Mucosa of rectum (tissue), 2 donors: ENCODE measurements around the gene NACA2.
"Not testable (repeated sequence)": the region's sequence is repeated elsewhere in the genome, so short reads cannot be mapped to it uniquely, and the experiment has no call there.

Source experiments
- H3K27ac ChIP-seq, 2 donors: one replicate each; pipeline ENCODE4 v1.7.0; 2013; ENCODE audit warnings: inconsistent platforms in 2 of 2, low read depth in 2 of 2, low read length in 2 of 2
- H3K27me3 ChIP-seq, 2 donors: one replicate each; pipeline ENCODE4 v1.7.0; 2013; ENCODE audit warnings: low read length in 2 of 2; ENCODE audit not compliant: control insufficient read depth in 2 of 2, insufficient read depth in 2 of 2
- H3K36me3 ChIP-seq, 2 donors: one replicate each; pipeline ENCODE4 v1.7.0; 2013; ENCODE audit warnings: low read length in 2 of 2; ENCODE audit not compliant: control insufficient read depth in 2 of 2, insufficient read depth in 2 of 2
- H3K4me1 ChIP-seq, 2 donors: one replicate each; pipeline ENCODE4 v1.7.0; 2013; ENCODE audit warnings: low read length in 2 of 2, mild to moderate bottlenecking in 1 of 2; ENCODE audit not compliant: control insufficient read depth in 2 of 2, insufficient read depth in 2 of 2
- H3K4me3 ChIP-seq, 2 donors: one replicate each; pipeline ENCODE4 v1.7.0; 2013; ENCODE audit warnings: low read length in 2 of 2
- H3K9ac ChIP-seq, 2 donors: one replicate each; pipeline ENCODE4 v1.7.0; 2013; ENCODE audit warnings: low read length in 2 of 2, low read depth in 1 of 2, mild to moderate bottlenecking in 1 of 2
- H3K9me3 ChIP-seq, 2 donors: one replicate each; pipeline ENCODE4 v1.7.0; 2013; ENCODE audit warnings: low read length in 2 of 2; ENCODE audit not compliant: control insufficient read depth in 2 of 2
- donor health status: healthy.
- donor health status: Normal muscosa, but diverticular disease.

The NACA2 gene

DNA sequence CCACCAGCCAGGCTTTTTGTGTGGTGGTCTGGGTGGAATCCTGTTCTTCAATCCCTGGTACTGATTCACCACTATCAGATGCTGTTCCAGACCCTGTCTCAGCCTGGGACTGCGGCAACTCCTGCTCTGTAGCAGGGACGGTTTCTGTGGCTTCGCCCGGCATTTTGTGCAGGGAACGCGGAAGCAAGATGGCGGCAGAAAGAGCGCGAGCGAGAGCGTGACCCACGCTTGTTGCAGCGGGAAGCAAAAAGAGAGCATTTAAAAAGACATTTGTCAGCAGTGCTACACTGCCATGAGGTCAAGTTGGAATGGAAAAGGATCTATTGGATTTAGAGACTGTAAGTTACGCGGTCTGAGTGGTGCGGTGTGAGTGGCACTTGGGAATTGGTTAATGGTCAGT lies at the start of gene NACA2:
Gene NACA2, minus strand, starts transcription at position 202 of the 400 bp plus-strand sequence. Its CDS starts 39 bp downstream, at position 163.
- no peak within 1 kb of the TSS for H3K9ac ChIP-seq
- no peak within 1 kb of the TSS for H3K4me3 ChIP-seq
- H3K27ac ChIP-seq = no peak within 1 kb of the TSS
- H3K27me3 ChIP-seq = peaks cover 3 to 4% of the 10 kb centered on the region in 2 donors
- no peaks in the 10 kb centered on the region for H3K4me1 ChIP-seq
- no peaks in the 10 kb centered on the region for H3K9me3 ChIP-seq
- no peaks in the 10 kb centered on the region for H3K36me3 ChIP-seq

DNA sequence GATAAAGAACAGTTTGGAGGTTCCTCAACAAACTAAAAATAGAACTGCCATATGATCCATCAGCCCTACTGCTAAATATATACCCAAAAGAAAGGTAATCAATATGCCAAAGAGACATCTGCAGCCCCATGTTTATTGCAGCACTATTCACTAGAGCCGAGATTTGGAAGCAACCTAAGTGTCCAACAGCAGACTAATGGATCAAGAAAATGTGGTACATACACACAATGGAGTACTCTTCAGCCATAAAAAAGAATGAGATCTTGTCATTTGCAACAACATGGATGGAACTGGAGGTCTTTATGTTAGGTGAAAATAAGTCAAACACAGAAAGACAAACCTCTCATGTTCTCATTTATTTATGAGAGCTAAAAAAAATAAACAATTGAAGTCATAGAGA lies 48.8 kb upstream of the NACA2 start:
- Histone ChIP-seq H3K27ac (no peak overlapping the region), H3K36me3 (no peaks in the 10 kb centered on the region), H3K27me3 (no peaks in the 10 kb centered on the region), H3K9me3 (no peaks in the 10 kb centered on the region), H3K4me1 (no peaks in the 10 kb centered on the region), H3K4me3 (no peak overlapping the region), H3K9ac (no peak overlapping the region)

DNA sequence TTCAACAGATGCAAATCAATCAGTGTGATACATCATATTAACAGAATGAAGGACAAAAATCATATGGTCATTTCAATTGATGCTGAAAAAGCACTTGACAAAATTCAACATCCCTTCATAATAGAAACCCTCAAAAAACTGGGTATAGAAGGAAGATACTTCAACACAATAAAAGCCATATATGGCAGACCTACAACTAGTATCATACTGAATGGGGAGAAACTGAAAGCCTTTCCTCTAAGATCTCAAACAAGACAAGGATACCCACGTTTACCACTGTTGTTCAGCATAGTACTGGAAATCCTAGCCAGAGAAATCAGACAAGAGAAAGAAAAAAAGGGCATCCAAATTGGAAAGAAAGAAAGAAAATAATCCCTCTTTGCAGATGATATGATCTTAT lies 47.1 kb upstream of the NACA2 start:
- Histone ChIP-seq H3K4me3 (no peak overlapping the region), H3K9me3 (no peaks in the 10 kb centered on the region), H3K27me3 (no peaks in the 10 kb centered on the region), H3K36me3 (no peaks in the 10 kb centered on the region), H3K4me1 (no peaks in the 10 kb centered on the region), H3K9ac (no peak overlapping the region), H3K27ac (no peak overlapping the region)

DNA sequence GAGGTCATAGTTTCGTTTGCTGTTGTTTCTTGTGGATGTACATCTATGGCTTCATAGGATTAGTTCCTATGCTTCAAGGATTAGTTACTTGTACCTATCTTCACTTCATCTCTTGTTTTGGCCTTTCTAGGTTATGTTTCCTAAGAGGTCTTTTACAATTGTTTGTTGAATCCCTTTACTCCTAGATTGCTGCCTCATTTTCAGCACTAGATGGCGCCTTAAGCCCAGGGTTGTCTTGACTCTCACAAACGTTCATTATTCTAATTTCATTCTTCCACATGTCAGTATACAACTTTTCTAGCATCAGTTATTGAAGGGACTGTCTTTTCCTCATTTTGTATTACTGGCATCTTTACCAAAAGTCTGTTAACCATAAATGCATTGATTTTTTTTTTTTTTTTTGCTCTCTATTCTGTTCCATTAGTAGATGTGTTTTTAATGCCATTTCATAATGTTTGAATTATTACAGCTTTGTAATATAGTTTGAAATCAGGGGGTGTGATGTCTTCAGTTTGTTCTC lies 45.0 kb upstream of the NACA2 start:
- H3K27me3 ChIP-seq = peaks cover 0 to 1% of the 10 kb centered on the region in 2 donors
- H3K4me3 ChIP-seq = no peak overlapping the region
- no peaks in the 10 kb centered on the region for H3K4me1 ChIP-seq
- H3K27ac ChIP-seq = no peak overlapping the region
- H3K9me3 ChIP-seq = no peaks in the 10 kb centered on the region
- no peak overlapping the region for H3K9ac ChIP-seq
- H3K36me3 ChIP-seq = no peaks in the 10 kb centered on the region

DNA sequence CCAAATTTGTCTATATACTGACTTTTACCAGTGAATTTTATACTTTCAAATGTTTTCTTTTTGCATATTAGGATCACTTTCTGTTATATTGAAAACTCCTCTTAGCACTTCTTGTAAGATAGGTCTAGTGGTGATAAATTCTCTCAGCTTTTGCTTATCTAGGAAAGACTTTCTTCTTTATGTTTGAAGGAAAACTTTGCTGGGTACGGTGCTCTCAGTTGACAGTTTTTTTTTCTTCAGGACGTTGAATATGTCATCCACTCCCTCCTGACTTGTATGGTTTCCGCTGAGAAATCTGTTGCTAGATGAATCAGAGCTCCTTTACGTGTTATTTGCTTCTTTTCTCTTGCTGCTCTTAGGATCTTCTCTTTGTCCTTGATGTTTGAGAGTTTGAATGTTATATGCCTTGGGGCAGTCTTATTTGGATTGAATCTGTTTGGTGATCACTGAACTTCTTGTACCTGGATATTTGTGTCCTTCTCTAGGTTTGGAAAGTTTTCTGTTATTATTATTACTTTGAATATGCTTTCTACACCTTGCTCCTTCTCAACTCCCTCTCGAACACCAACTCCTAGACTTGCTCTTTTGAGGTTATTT lies 44.0 kb upstream of the NACA2 start:
- no peak overlapping the region for H3K27ac ChIP-seq
- no peaks in the 10 kb centered on the region for H3K9me3 ChIP-seq
- H3K4me1 ChIP-seq = no peaks in the 10 kb centered on the region
- H3K9ac ChIP-seq = no peak overlapping the region
- H3K27me3 ChIP-seq = peaks cover 0 to 4% of the 10 kb centered on the region in 2 donors
- H3K4me3 ChIP-seq = no peak overlapping the region
- no peaks in the 10 kb centered on the region for H3K36me3 ChIP-seq

DNA sequence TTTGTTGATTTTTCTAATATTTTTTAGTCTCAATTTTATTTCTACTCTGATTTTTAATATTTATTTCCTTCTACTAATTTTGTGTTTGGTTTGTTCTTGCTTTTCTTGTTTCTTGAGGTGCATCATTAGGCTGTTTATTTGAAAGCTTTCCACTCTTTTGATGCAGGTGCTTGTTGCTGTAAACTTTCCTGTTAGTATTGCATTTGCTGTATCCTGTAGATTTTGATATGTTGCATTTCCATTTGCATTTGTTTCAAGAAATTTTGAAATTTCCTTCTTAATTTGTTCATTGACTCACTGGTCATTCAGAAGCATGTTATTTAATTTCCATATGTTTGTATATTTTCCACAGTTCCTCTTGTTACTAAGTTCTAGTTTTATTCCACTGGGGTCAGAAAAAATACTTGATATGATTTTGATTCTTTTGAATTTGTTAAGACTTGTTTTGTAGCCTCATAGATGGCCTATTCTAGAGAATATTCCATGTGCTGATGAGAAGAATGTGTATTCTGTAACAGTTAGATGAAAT lies 43.1 kb upstream of the NACA2 start:
- Histone ChIP-seq H3K27me3 (peaks cover 0 to 4% of the 10 kb centered on the region in 2 donors), H3K27ac (no peak overlapping the region), H3K4me3 (no peak overlapping the region), H3K9me3 (no peaks in the 10 kb centered on the region), H3K36me3 (no peaks in the 10 kb centered on the region), H3K9ac (no peak overlapping the region), H3K4me1 (no peaks in the 10 kb centered on the region)

DNA sequence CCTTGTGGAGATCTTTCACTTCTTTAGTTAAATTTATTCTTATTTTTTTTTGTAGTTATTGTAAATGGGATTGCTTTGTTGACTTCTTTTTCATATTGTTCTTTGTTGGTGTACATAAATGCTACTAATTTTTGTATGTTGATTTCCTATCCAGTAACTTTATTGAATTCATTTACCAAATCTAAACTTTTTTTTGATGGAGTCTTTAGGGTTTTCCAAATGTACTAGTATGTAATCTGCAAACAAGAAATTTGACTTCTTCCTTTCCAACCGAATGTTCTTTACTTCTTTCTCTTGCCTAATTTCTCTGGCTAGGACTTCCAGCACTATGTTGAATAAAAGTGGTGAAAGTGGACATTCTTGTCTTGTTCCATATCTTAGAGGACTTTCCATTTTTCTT lies 41.8 kb upstream of the NACA2 start:
- Histone ChIP-seq H3K4me3 (no peak overlapping the region), H3K27ac (no peak overlapping the region), H3K9ac (no peak overlapping the region), H3K9me3 (no peaks in the 10 kb centered on the region), H3K4me1 (no peaks in the 10 kb centered on the region), H3K36me3 (no peaks in the 10 kb centered on the region), H3K27me3 (peaks cover 0 to 4% of the 10 kb centered on the region in 2 donors)

DNA sequence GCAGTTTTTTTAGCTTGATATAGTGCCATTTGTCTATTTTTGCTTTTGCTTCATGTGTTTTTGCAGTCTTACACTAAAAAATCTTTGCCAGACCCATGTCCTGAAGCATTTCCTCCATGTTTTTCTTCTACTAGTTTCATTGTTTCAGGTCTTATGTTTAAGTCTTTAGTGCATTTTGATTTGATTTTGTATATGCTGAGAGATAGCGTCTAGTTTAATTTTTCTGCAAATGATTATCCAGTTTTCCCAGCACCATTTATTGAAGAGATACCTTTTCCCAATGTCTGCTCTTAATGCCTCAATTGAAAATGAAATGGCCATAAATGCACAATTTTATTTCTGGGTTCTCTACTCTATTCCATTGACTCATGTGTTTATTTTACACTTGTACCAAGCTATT lies 40.8 kb upstream of the NACA2 start:
- Histone ChIP-seq H3K9ac (no peak overlapping the region), H3K4me1 (no peaks in the 10 kb centered on the region), H3K27me3 (peaks cover 0 to 4% of the 10 kb centered on the region in 2 donors), H3K9me3 (no peaks in the 10 kb centered on the region), H3K4me3 (no peak overlapping the region), H3K27ac (no peak overlapping the region), H3K36me3 (no peaks in the 10 kb centered on the region)

DNA sequence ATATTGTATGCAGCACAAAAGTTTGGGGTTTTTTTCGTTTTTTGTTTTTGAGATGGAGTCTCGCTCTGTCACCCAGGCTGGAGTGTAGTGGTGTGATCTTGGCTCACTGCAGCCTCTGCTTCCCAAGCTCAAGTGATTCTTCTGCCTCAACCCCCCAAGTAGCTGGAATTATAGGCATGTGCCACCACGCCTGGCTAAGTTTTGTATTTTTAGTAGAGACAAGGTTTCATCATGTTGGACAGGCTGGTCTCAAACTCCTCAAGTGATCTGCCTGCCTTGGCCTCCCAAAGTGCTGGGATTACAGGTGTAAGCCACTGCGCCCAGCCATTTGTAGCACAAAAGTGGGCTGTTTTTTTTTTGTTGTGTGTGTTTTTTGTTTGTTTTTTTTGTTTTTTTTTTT lies 37.1 kb upstream of the NACA2 start:
- H3K4me3 ChIP-seq, H3K36me3 ChIP-seq, H3K27ac ChIP-seq, H3K27me3 ChIP-seq, H3K4me1 ChIP-seq, H3K9ac ChIP-seq, H3K9me3 ChIP-seq: not testable (repeated sequence)

DNA sequence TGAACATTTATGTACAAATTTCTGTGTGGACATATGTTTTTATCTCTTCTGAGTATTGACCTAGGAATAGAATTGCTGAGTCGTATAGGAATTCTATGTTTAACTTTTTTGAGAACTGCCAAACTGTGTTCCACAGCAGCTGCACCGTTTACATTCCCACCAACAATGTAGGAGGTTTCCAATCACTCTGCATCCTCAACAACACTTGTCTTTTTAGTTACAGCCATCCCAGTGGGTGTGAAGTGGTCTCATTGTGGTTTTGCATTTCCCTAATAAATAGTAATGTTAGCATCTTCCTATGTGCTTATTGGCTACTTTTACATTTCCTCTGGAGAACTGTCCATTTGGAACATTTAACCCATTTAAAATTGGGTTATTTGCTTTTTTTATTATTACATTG lies 36.6 kb upstream of the NACA2 start:
- H3K4me3 ChIP-seq = no peak overlapping the region
- no peak overlapping the region for H3K9ac ChIP-seq

More for the DNA sequence above, 36.6 kb upstream of the NACA2 start:
- Histone ChIP-seq H3K4me1 (no peaks in the 10 kb centered on the region), H3K9me3 (no peaks in the 10 kb centered on the region), H3K27ac (no peak overlapping the region), H3K27me3 (peaks cover 0 to 8% of the 10 kb centered on the region in 2 donors), H3K36me3 (no peaks in the 10 kb centered on the region)
